T-cell (primary cell): ENCODE results near the gene KLHDC9. TPM values are rescaled to one million over a fixed set of nuclear protein-coding genes. Genes with fewer than 3 reads are reported as not detected.
"Not testable (repeated sequence)": the region's sequence is repeated elsewhere in the genome, so short reads cannot be mapped to it uniquely, and the experiment has no call there.

Experiments
- ATAC-seq, 4 experiments: fragments of 200-7000 bp in 3 of 4; fragments of 150-1000 bp in 1 of 4; cut with Tn5 transposase; replicated peaks in 1 of 4; 1 replicate in 3 of 4; 2 replicates in 1 of 4; pipeline ENCODE4 v1.10.0; 2021; ENCODE audit warnings: moderate library complexity in 3 of 4, mild to moderate bottlenecking in 2 of 4, moderate number of reproducible peaks in 1 of 4
- CTCF ChIA-PET, 2 donors: fragments of 300-600 bp; sonication (Branson Sonifier 250); formaldehyde crosslinking; loops; one replicate each; lab custom pipeline; 2022; ENCODE audit warnings: antibody characterized with exemption in 2 of 2; lab: Charles Lee
- POLR2A ChIA-PET, 2 donors: fragments of 300-600 bp; sonication (Branson Sonifier 250); formaldehyde crosslinking; loops; one replicate each; lab custom pipeline; 2022; ENCODE audit warnings: antibody characterized with exemption in 2 of 2; lab: Charles Lee
- DNase-seq, 35 experiments: peaks; one replicate each; pipeline versions ENCODE4 v3.0.0 to v3.0.0-alpha.2; 2013 to 2023
- H3K27ac ChIP-seq: one replicate; pipeline ENCODE4 v1.5.1; 2013; ENCODE audit warnings: low read length
- H3K27me3 ChIP-seq, 2 experiments: replicated peaks in 1 of 2; 1 replicate in 1 of 2; 2 replicates in 1 of 2; pipeline versions ENCODE4 v1.6.1 to v1.7.0; 2013; ENCODE audit warnings: low read length in 1 of 2, mixed read lengths in 1 of 2; ENCODE audit not compliant: control insufficient read depth in 2 of 2, insufficient read depth in 2 of 2; ENCODE audit errors: extremely low read depth in 1 of 2
- H3K36me3 ChIP-seq, 2 donors: 1 replicate in 1 of 2; 2 replicates in 1 of 2; pipeline versions ENCODE4 v1.6.1 to v1.7.0; 2013; ENCODE audit warnings: low read length in 1 of 2; ENCODE audit not compliant: control insufficient read depth in 2 of 2, insufficient read depth in 1 of 2; ENCODE audit errors: extremely low read depth in 1 of 2
- H3K4me1 ChIP-seq, 2 experiments: 1 replicate in 1 of 2; 2 replicates in 1 of 2; pipeline versions ENCODE4 v1.6.1 to v1.7.0; 2013; ENCODE audit warnings: low read length in 2 of 2, mixed read lengths in 1 of 2; ENCODE audit not compliant: insufficient read depth in 2 of 2, control insufficient read depth in 1 of 2; ENCODE audit errors: extremely low read depth in 1 of 2
- H3K4me3 ChIP-seq, 2 donors: 1 replicate in 1 of 2; 2 replicates in 1 of 2; pipeline versions ENCODE4 v1.5.1 to v1.7.0; 2013; ENCODE audit warnings: mild to moderate bottlenecking in 2 of 2, low read length in 1 of 2, moderate library complexity in 1 of 2; ENCODE audit not compliant: control insufficient read depth in 1 of 2; ENCODE audit errors: extremely low read depth in 1 of 2
- H3K9me3 ChIP-seq: 2 replicates; pipeline ENCODE4 v1.7.0; 2013
- H3K27ac Mint-ChIP-seq, 2 donors: one replicate each; pipeline ENCODE4 v1.8.0; 2020 to 2021; ENCODE audit warnings: mild to moderate bottlenecking in 2 of 2, mixed read lengths in 2 of 2
- H3K27me3 Mint-ChIP-seq, 2 donors: one replicate each; pipeline ENCODE4 v1.8.0; 2021 to 2022; ENCODE audit warnings: mixed read lengths in 2 of 2
- H3K36me3 Mint-ChIP-seq: one replicate; pipeline ENCODE4 v1.8.0; 2021; ENCODE audit warnings: mixed read lengths
- H3K4me1 Mint-ChIP-seq, 3 donors: one replicate each; pipeline ENCODE4 v1.8.0; 2020 to 2022; ENCODE audit warnings: mixed read lengths in 3 of 3, mild to moderate bottlenecking in 1 of 3
- H3K4me3 Mint-ChIP-seq, 3 donors: one replicate each; pipeline ENCODE4 v1.8.0; 2020 to 2022; ENCODE audit warnings: mild to moderate bottlenecking in 3 of 3, mixed read lengths in 3 of 3, moderate library complexity in 3 of 3
- H3K9me3 Mint-ChIP-seq, 3 donors: one replicate each; pipeline ENCODE4 v1.8.0; 2020 to 2022; ENCODE audit warnings: mixed read lengths in 3 of 3
- WGBS: methylation state at CpG from one replicate; pipeline ENCODE4 v1.1.5; 2013; ENCODE audit warnings: missing lambda C conversion rate; ENCODE audit not compliant: insufficient coverage; 5-methylcytosine and 5-hydroxymethylcytosine counted together
- total RNA-seq, 35 experiments: library from RNA in 6 of 35; stranded (reverse) in 6 of 35; fragments of 120-200 nt in 1 of 35; gene quantifications; one replicate each; pipeline versions ENCODE4 v1.2.1 to v1.2.4 and lab custom pipeline; 2013 to 2026

KLHDC9 gene
- total RNA-seq, 5 donors from 2014 or later (not counting 1 experiment from before 2014, with no cell fraction given) = 0.82 to 1.6 (median 0.86) TPM; not detected in 2

DNA sequence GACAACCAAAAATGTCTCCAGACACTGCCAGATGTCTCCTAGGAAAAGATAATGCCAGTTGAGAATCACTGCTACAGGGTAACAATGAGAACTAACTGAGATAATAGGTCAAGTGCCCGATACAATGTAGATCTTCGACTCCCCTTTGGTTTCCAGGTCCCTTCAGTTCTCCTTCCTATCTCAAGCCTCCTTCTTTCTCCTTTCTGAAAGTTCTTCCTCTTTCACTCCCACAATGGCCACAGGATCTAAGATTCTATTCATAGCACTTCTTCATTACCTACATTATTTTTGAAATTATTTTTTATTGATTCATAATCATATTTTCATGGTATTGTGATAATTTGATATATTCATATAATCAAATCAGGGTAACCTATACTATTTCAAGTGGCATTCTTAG, 13.4 kb downstream of the KLHDC9 start:
- ATAC-seq (no peak), DNase-seq (no peak)
- Mint-ChIP-seq H3K4me3 (no peak overlapping the region), H3K4me1 (peaks cover 51 to 64% (median 54%) of the 10 kb centered on the region in 3 donors), H3K27me3 (no peaks in the 10 kb centered on the region), H3K27ac (no peak overlapping the region), H3K36me3 (peaks cover 13% of the 10 kb centered on the region), H3K9me3 (no peaks in the 10 kb centered on the region)
- CTCF ChIA-PET = no interaction called here
- H3K4me3 ChIP-seq = no peak overlapping the region
- no peaks in the 10 kb centered on the region for H3K9me3 ChIP-seq
- POLR2A ChIA-PET = interaction anchor here in 1 of 2 donors (0.7 kb wide), 1 partner anchor 21 kb away, joined by 3 read pairs; the partner anchor contains the start of gene DEDD
- H3K27ac ChIP-seq = no peak overlapping the region
- H3K27me3 ChIP-seq = no peaks in the 10 kb centered on the region
- WGBS = no CpG with 5 or more reads among the region's 2 CpGs
- H3K4me1 ChIP-seq = peaks cover 7 to 14% of the 10 kb centered on the region in 2 experiments
- peaks cover 4 to 15% of the 10 kb centered on the region in 2 donors for H3K36me3 ChIP-seq

DNA sequence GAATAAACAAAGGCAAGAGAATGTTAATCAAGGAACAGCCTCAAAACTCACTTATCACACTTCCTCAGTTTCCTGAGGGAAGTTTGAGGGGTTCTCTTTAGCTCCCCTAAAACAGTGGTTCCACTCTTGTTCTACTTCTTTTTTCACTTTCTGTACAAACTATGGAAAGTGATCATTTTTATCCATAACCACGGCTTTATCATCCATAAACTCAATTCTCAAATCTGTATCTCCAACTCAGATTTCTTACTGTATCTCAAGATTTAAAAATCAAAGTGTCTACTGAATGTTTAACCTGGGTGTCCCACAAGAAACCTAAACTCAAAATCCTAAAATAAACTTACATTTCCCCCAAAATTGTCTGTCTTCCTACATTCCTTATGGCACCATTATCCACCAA, 15.8 kb downstream of the KLHDC9 start:
- no peaks in the 10 kb centered on the region for H3K27me3 ChIP-seq
- peaks cover 4 to 15% of the 10 kb centered on the region in 2 donors for H3K36me3 ChIP-seq
- Mint-ChIP-seq H3K9me3 (no peaks in the 10 kb centered on the region), H3K4me3 (no peak overlapping the region), H3K27me3 (no peaks in the 10 kb centered on the region), H3K4me1 (peaks cover 67 to 73% (median 69%) of the 10 kb centered on the region in 3 donors), H3K27ac (no peak overlapping the region), H3K36me3 (peaks cover 10% of the 10 kb centered on the region)
- H3K27ac ChIP-seq = no peak overlapping the region
- no peak for DNase-seq
- peaks cover 18 to 30% of the 10 kb centered on the region in 2 experiments for H3K4me1 ChIP-seq
- no peak overlapping the region for H3K4me3 ChIP-seq
- CTCF ChIA-PET = no interaction called here
- no peak for ATAC-seq
- WGBS = 50% methylated on average over 1 of the region's 1 CpG
- H3K9me3 ChIP-seq = no peaks in the 10 kb centered on the region
- POLR2A ChIA-PET = interaction anchor here in 1 of 2 donors (1.2 kb wide), 1 partner anchor 9 kb away, joined by 3 read pairs; no protein-coding TSS in a partner anchor

DNA sequence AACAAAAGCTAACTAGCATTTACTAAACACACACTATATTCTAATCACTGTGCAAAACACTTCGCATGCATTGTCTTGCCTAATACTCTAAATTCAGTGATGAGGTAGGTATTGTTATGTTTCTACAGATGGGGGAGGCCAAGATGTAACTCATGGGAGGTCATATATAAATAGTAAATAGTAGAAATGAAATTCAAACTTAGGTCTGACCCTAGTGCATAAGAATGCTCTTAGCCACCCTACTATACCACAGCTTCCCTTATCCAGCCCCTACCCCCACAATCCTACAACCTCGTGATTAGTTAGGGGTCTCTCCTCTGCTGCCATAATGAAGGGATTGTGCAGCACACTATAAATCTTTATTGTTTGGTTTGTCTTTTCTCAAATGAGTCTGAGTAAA, 16.4 kb downstream of the KLHDC9 start:
- Mint-ChIP-seq H3K4me1 (peaks cover 72 to 73% (median 73%) of the 10 kb centered on the region in 3 donors), H3K27ac (no peak overlapping the region), H3K4me3 (no peak overlapping the region), H3K27me3 (no peaks in the 10 kb centered on the region), H3K9me3 (no peaks in the 10 kb centered on the region), H3K36me3 (peaks cover 5% of the 10 kb centered on the region)
- H3K4me1 ChIP-seq = peaks cover 24 to 36% of the 10 kb centered on the region in 2 experiments
- H3K9me3 ChIP-seq = no peaks in the 10 kb centered on the region
- CTCF ChIA-PET = no interaction called here
- POLR2A ChIA-PET = interaction anchor here (0.7 to 1.2 kb wide), 2 partner anchors 10 to 235 kb away, joined by 3 to 4 read pairs; no protein-coding TSS in a partner anchor
- peaks cover 4 to 15% of the 10 kb centered on the region in 2 donors for H3K36me3 ChIP-seq
- ATAC-seq = no peak
- H3K27ac ChIP-seq = no peak overlapping the region
- no peaks in the 10 kb centered on the region for H3K27me3 ChIP-seq
- H3K4me3 ChIP-seq = no peak overlapping the region
- no CpG with 5 or more reads among the region's 2 CpGs for WGBS
- no peak for DNase-seq

DNA sequence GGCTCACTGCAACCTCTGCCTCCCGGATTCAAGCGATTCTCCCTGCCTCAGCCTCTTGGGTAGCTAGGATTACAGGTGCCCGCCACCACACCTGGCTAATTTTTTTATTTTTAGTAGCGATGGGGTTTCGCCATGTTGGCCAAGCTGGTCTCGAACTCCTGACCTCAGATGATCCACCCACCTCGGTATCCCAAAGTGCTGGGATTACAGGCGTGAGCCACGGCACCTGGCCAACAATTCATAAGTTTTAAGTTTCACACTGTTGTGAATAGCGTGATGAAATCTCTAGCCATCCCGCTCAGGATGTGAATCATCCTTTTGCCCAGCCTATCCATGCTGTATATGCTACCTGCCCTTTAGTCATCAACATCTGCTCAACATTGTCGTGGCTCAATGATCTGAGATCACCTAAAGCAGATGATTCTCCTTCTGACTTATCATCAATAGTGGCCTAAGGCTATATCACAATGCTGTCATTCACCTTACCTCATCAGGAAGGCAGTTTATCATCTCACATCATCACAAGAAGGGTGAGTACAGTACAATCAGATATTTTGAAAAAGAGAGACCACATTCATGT, 17.1 kb downstream of the KLHDC9 start:
- no peak overlapping the region for H3K27ac ChIP-seq
- Mint-ChIP-seq H3K27ac (peak overlapping the region in 1 of 2 donors; percentile 44), H3K4me3 (peak overlapping the region in 2 of 3 donors; percentile 89 to 96), H3K4me1 (peaks cover 77 to 80% (median 78%) of the 10 kb centered on the region in 3 donors), H3K27me3 (no peaks in the 10 kb centered on the region), H3K9me3 (no peaks in the 10 kb centered on the region), H3K36me3 (peaks cover 9% of the 10 kb centered on the region)
- no peak for DNase-seq
- H3K9me3 ChIP-seq = no peaks in the 10 kb centered on the region
- no peak overlapping the region for H3K4me3 ChIP-seq
- peaks cover 5 to 18% of the 10 kb centered on the region in 2 donors for H3K36me3 ChIP-seq
- no peaks in the 10 kb centered on the region for H3K27me3 ChIP-seq
- CTCF ChIA-PET = no interaction called here
- H3K4me1 ChIP-seq = peaks cover 25 to 42% of the 10 kb centered on the region in 2 experiments
- no peak for ATAC-seq
- POLR2A ChIA-PET = interaction anchor here in 1 of 2 donors (1.2 kb wide), 1 partner anchor 10 kb away, joined by 3 read pairs; no protein-coding TSS in a partner anchor
- WGBS = 79% methylated on average over 10 of the region's 12 CpGs

DNA sequence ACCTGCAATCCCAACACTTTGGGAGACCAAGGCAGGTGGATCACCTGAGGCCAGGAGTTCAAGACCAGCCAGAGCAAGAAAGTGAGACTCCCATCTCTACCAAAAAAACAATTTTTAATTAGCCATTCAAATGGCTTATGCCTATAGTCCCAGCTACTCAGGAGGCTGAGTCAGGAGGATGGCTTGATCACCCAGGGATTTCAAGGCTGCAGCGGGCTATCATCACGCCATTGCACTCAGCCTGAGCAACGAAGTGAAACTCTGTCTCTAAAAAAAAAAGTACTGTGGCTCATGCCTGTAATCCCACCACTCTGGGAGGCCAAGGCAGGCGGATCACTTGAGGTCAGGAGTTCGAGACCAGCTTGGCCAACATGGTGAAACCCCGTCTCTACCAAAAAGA, 17.8 kb downstream of the KLHDC9 start:
- POLR2A ChIA-PET, H3K9me3 ChIP-seq, H3K9me3 Mint-ChIP-seq, H3K4me3 ChIP-seq, DNase-seq, H3K27me3 ChIP-seq, H3K27me3 Mint-ChIP-seq, ATAC-seq, H3K27ac ChIP-seq: not testable (repeated sequence)
- 90% methylated on average over 6 of the region's 6 CpGs for WGBS
- CTCF ChIA-PET = interaction anchor here in 1 of 2 donors (0.6 kb wide), 1 partner anchor 29 kb away, joined by 3 read pairs; no protein-coding TSS in a partner anchor
- H3K4me1 ChIP-seq = peaks cover 25 to 42% of the 10 kb centered on the region in 2 experiments
- peaks cover 12% of the 10 kb centered on the region for H3K36me3 Mint-ChIP-seq
- H3K27ac Mint-ChIP-seq = peak overlapping the region in 1 of 2 donors; percentile 2
- peaks cover 8 to 25% of the 10 kb centered on the region in 2 donors for H3K36me3 ChIP-seq
- H3K4me3 Mint-ChIP-seq = peak overlapping the region; percentile 89 to 96 (median 92)
- H3K4me1 Mint-ChIP-seq = peaks cover 77 to 82% (median 80%) of the 10 kb centered on the region in 3 donors

DNA sequence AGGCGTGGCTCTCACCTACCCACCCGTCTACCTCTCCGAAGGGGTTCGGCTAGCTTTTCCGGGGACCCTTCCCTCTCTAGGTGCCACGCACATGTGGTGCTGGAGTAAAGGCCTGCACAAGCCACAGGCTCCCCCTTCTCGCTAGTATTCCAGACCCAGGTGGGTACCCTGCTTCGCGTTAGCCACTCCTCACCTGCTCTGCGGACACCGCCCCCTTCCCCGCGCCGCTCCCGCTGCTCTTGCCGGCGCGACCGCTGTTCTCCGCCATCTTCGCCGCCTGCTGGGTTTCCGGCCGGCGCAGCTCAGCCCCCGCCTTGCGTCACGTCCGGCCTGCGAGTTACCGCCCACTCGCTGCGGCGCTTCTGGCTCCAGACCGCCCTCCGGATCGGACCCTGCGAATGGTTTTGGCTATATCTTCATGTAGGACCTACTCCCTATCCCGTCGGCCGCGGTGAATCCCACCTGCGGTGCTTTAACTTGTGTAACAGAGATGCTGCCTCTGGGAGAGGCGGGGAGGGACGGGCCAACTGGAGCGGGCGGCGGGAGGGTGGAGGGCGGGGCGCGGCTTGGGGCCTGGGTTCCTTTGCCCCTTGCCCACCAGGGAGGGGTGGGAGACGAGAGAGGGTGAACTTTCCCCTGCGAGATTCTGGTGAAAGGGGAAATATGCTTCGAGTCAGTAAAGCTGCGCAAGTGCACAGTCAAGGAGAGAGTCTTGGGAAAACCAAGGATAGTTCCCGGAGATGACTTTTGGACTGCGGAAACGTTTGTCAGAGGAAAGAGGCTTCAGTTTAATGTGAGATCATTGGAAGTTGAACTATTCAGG, 19.8 kb downstream of the KLHDC9 start, which contains the start of the genes NIT1 and PFDN2:
Gene NIT1 (plus strand): TSS at position 347 of the 823 bp plus-strand sequence. CDS start 72 bp downstream, at position 419.
Gene PFDN2 (minus strand): TSS at position 279 of the 823 bp plus-strand sequence. CDS start 11 bp downstream, at position 268.
- H3K27me3 ChIP-seq = no peaks in the 10 kb centered on the region
- peaks cover 22 to 42% of the 10 kb centered on the region in 2 experiments for H3K4me1 ChIP-seq
- Mint-ChIP-seq H3K9me3 (no peaks in the 10 kb centered on the region), H3K4me1 (peaks cover 61 to 76% (median 76%) of the 10 kb centered on the region in 3 donors), H3K27me3 (no peaks in the 10 kb centered on the region), H3K27ac (peak within 1 kb of the TSS; percentile 91 to 93), H3K4me3 (peak within 1 kb of the TSS; percentile 89 to 96 (median 92)), H3K36me3 (peaks cover 31% of the 10 kb centered on the region)
- 0% methylated on average over 52 of the region's 58 CpGs for WGBS
- peak within 1 kb of the TSS; percentile 90 to 100 for H3K4me3 ChIP-seq
- CTCF ChIA-PET = interaction anchor here in 1 of 2 donors (0.6 to 1.5 kb wide), 7 partner anchors 15 to 108 kb away, joined by 3 to 8 read pairs (median 3); partner anchors contain the start of genes DEDD, PPOX and TOMM40L
- H3K36me3 ChIP-seq = peaks cover 11 to 42% of the 10 kb centered on the region in 2 donors
- no peaks in the 10 kb centered on the region for H3K9me3 ChIP-seq
- peak within 1 kb of the TSS; percentile 89 for H3K27ac ChIP-seq
- ATAC-seq (peak; percentile 86 to 89 (median 88)), DNase-seq (peak; percentile 64 to 92 (median 79))
- POLR2A ChIA-PET = interaction anchor here (0.6 to 2.1 kb wide), 9 partner anchors 14 to 411 kb away, joined by 3 to 11 read pairs (median 5); partner anchors contain the start of gene DEDD (in 1 of the 2)
